Muscle of back (tissue), 11 donors: ENCODE data around the gene RIPOR3. TPM values are rescaled to one million over a fixed set of nuclear protein-coding genes. Genes with fewer than 3 reads are reported as not detected.
"Not testable (repeated sequence)": the region's sequence is repeated elsewhere in the genome, so short reads cannot be mapped to it uniquely, and the experiment has no call there.

ENCODE experiments used
- DNase-seq, 3 donors: peaks; one replicate each; pipeline versions ENCODE4 v3.0.0 to v3.0.0-alpha.2; 2013
- polyA plus RNA-seq, 10 donors: library from polyadenylated mRNA; unstranded; fragments of 120-200 nt; gene quantifications; one replicate each; pipeline ENCODE4 v1.2.1, GENCODE V29; 2013; ENCODE audit not compliant: insufficient read length in 10 of 10

Gene RIPOR3
- polyA plus RNA-seq, 10 donors, result 3.1 to 15.6 (median 8.6) TPM

GRCh38 chr20:50635676-50636600 lies 55.4 kb downstream of the RIPOR3 start:
- peak in 2 of 3 donors; percentile 73 to 84 for DNase-seq

- DNase-seq, result no peak
Measured at GRCh38 chr20:50635014-50635557, 56.3 kb downstream of the RIPOR3 start.

- DNase-seq, result no peak
Measured at GRCh38 chr20:50634191-50634590, 57.2 kb downstream of the RIPOR3 start.

GRCh38 chr20:50633361-50633760 lies 58.0 kb downstream of the RIPOR3 start:
- no peak for DNase-seq

GRCh38 chr20:50632701-50633100 lies 58.6 kb downstream of the RIPOR3 start:
- DNase-seq, result no peak

GRCh38 chr20:50632236-50632635 lies 59.1 kb downstream of the RIPOR3 start:
- DNase-seq, result no peak

GRCh38 chr20:50630578-50631263 lies 60.6 kb downstream of the RIPOR3 start:
- no peak for DNase-seq

GRCh38 chr20:50629670-50630045 lies 61.7 kb downstream of the RIPOR3 start:
- no peak for DNase-seq

- no peak for DNase-seq
Measured at GRCh38 chr20:50628853-50629669, 62.3 kb downstream of the RIPOR3 start.

- peak in 1 of 3 donors; percentile 66 for DNase-seq
Measured at GRCh38 chr20:50628332-50628731, 63.0 kb downstream of the RIPOR3 start.

- DNase-seq, result no peak
Measured at GRCh38 chr20:50627747-50628146, 63.6 kb downstream of the RIPOR3 start.

GRCh38 chr20:50625986-50626677 lies 65.2 kb downstream of the RIPOR3 start:
- peak; percentile 28 to 73 (median 58) for DNase-seq

- DNase-seq, result no peak
Measured at GRCh38 chr20:50624351-50625016, 66.9 kb downstream of the RIPOR3 start.

- DNase-seq, result no peak
Measured at GRCh38 chr20:50621068-50621665, 70.2 kb downstream of the RIPOR3 start.

GRCh38 chr20:50620459-50620858 lies 70.9 kb downstream of the RIPOR3 start:
- not testable (repeated sequence) for DNase-seq

- no peak for DNase-seq
Measured at GRCh38 chr20:50618537-50618936, 72.8 kb downstream of the RIPOR3 start.

- no peak for DNase-seq
Measured at GRCh38 chr20:50617022-50617421, 74.3 kb downstream of the RIPOR3 start.

GRCh38 chr20:50615407-50615806 lies 75.9 kb downstream of the RIPOR3 start:
- DNase-seq, result no peak

- DNase-seq, result no peak
Measured at GRCh38 chr20:50613438-50614169, 77.7 kb downstream of the RIPOR3 start.
